ENCODE measurements around the gene ATAD3C. TPM values are rescaled to one million over a fixed set of nuclear protein-coding genes. Genes with fewer than 3 reads are reported as not detected.
"Not testable (repeated sequence)": the region's sequence is repeated elsewhere in the genome, so short reads cannot be mapped to it uniquely, and the experiment has no call there.

Gene ATAD3C
- total and polyA plus RNA-seq, 12 donors = 0.11 to 2.2 (median 0.78) TPM

- Histone ChIP-seq H3K27ac (no peak overlapping the region), H3K4me1 (peaks cover 0 to 22% (median 17%) of the 10 kb centered on the region in 9 donors), H3K27me3 (no peaks in the 10 kb centered on the region), H3K9me3 (peaks cover 0 to 10% (median 0%) of the 10 kb centered on the region in 11 donors), H3K4me3 (no peak overlapping the region), H3K36me3 (no peaks in the 10 kb centered on the region)
- no peak for TF ChIP-seq CTCF (IDR thresholded peaks at IDR 0.05)
- 89 to 94% methylated on average over 11 to 13 of the region's 13 CpGs for WGBS, 2 donors
- intact Hi-C loops (cut with DNase I) = no loop called here
- DNase-seq (no peak), ATAC-seq (no peak)
Observed at GRCh38 chr1:1411626-1412025, 37.9 kb upstream of the ATAD3C start.

- 96 to 98% methylated on average over 11 of the region's 11 CpGs for WGBS, 2 donors
- DNase-seq; H3K9me3 ChIP-seq; ATAC-seq; H3K36me3 ChIP-seq; H3K27me3 ChIP-seq; H3K4me3 ChIP-seq; intact Hi-C loops (cut with DNase I); H3K27ac ChIP-seq: not testable (repeated sequence)
- H3K4me1 ChIP-seq = peaks cover 0 to 21% (median 16%) of the 10 kb centered on the region in 9 donors
Observed at GRCh38 chr1:1412311-1412902, 37.1 kb upstream of the ATAD3C start.

GRCh38 chr1:1415751-1416150 lies 33.7 kb upstream of the ATAD3C start:
- DNase-seq (no peak), ATAC-seq (no peak)
- 64 to 74% methylated on average over 13 of the region's 13 CpGs for WGBS, 2 donors
- TF ChIP-seq CTCF (IDR thresholded peaks at IDR 0.05) = no peak
- Histone ChIP-seq H3K4me3 (no peak overlapping the region), H3K27ac (no peak overlapping the region), H3K9me3 (peaks cover 0 to 10% (median 0%) of the 10 kb centered on the region in 11 donors), H3K27me3 (peaks cover 0 to 2% (median 0%) of the 10 kb centered on the region in 7 donors), H3K36me3 (no peaks in the 10 kb centered on the region), H3K4me1 (peaks cover 0 to 10% (median 3%) of the 10 kb centered on the region in 9 donors)
- intact Hi-C loops (cut with DNase I) = no loop called here

GRCh38 chr1:1417396-1417795 lies 32.1 kb upstream of the ATAD3C start:
- H3K9me3 ChIP-seq; H3K27ac ChIP-seq; ATAC-seq; DNase-seq; H3K36me3 ChIP-seq; intact Hi-C loops (cut with DNase I); H3K4me3 ChIP-seq: not testable (repeated sequence)
- Histone ChIP-seq H3K27me3 (peaks cover 0 to 15% (median 0%) of the 10 kb centered on the region in 7 donors), H3K4me1 (peaks cover 0 to 15% (median 7%) of the 10 kb centered on the region in 9 donors)
- WGBS, 2 donors = 77 to 85% methylated on average over 5 of the region's 5 CpGs

- DNase-seq; H3K4me3 ChIP-seq; H3K9me3 ChIP-seq; H3K36me3 ChIP-seq; H3K27ac ChIP-seq; intact Hi-C loops (cut with DNase I); ATAC-seq: not testable (repeated sequence)
- peaks cover 0 to 21% (median 7%) of the 10 kb centered on the region in 9 donors for H3K4me1 ChIP-seq
- peaks cover 0 to 18% (median 0%) of the 10 kb centered on the region in 7 donors for H3K27me3 ChIP-seq
- 90 to 92% methylated on average over 25 of the region's 25 CpGs for WGBS, 2 donors
Observed at GRCh38 chr1:1417825-1418463, 31.5 kb upstream of the ATAD3C start.
